Nephron progenitor cell (in vitro differentiated cells): Measurements from ENCODE around the gene SMC1B.

Experiments used
- DNase-seq: peaks from one replicate; pipeline ENCODE4 v3.0.0; 2021
- H3K27ac Mint-ChIP-seq: 2 replicates; pipeline ENCODE4 v1.8.0; 2021; ENCODE audit warnings: mild to moderate bottlenecking, moderate library complexity, mixed read lengths
- H3K27me3 Mint-ChIP-seq: 2 replicates; pipeline ENCODE4 v1.8.0; 2021; ENCODE audit warnings: mild to moderate bottlenecking, low read depth, mixed read lengths; ENCODE audit not compliant: poor library complexity
- H3K36me3 Mint-ChIP-seq: 2 replicates; pipeline ENCODE4 v1.8.0; 2021; ENCODE audit warnings: low read depth, mixed read lengths
- H3K4me1 Mint-ChIP-seq: 2 replicates; pipeline ENCODE4 v1.8.0; 2021; ENCODE audit warnings: mixed read lengths
- H3K4me3 Mint-ChIP-seq: 2 replicates; pipeline ENCODE4 v1.8.0; 2021; ENCODE audit warnings: mild to moderate bottlenecking, moderate library complexity, mixed read lengths
- H3K9me3 Mint-ChIP-seq: 2 replicates; pipeline ENCODE4 v1.8.0; 2021; ENCODE audit warnings: mild to moderate bottlenecking, moderate library complexity, mixed read lengths
- TF ChIP-seq, protein P1 (sequence below): fragments of 200-600 bp; sonication (generic); IDR thresholded peaks from 2 replicates; pipeline ENCODE4 v1.5.0; 2021; ENCODE audit warnings: antibody characterized with exemption

The SMC1B gene

DNA sequence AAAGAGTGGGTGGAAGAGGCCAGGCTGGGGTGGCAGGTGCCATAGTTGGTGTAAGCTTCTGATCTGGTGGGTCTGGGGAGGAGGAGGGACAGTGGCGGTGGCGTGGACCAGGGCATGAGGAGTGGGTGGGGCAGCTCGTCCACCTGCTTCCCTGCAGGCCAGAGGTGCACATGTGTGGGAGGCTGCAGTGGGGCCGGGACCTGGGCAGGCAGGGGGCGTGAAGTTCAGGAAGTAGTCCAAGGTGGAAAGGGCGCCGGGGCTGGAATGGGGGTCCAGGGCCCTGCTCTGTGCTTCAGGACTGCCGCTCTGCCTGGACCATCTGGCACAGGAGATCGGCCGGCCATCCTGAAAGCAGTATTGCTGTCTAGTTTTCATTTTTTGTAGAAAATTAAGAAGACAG is 16.0 kb upstream of the SMC1B start:
- Mint-ChIP-seq H3K27ac (no peak overlapping the region), H3K36me3 (peaks cover 5% of the 10 kb centered on the region), H3K4me3 (no peak overlapping the region), H3K9me3 (peaks cover 12% of the 10 kb centered on the region), H3K4me1 (peaks cover 29% of the 10 kb centered on the region), H3K27me3 (peaks cover 18% of the 10 kb centered on the region)
- no peak for DNase-seq
- TF ChIP-seq, protein P1, sequence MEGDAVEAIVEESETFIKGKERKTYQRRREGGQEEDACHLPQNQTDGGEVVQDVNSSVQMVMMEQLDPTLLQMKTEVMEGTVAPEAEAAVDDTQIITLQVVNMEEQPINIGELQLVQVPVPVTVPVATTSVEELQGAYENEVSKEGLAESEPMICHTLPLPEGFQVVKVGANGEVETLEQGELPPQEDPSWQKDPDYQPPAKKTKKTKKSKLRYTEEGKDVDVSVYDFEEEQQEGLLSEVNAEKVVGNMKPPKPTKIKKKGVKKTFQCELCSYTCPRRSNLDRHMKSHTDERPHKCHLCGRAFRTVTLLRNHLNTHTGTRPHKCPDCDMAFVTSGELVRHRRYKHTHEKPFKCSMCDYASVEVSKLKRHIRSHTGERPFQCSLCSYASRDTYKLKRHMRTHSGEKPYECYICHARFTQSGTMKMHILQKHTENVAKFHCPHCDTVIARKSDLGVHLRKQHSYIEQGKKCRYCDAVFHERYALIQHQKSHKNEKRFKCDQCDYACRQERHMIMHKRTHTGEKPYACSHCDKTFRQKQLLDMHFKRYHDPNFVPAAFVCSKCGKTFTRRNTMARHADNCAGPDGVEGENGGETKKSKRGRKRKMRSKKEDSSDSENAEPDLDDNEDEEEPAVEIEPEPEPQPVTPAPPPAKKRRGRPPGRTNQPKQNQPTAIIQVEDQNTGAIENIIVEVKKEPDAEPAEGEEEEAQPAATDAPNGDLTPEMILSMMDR = no peak

DNA sequence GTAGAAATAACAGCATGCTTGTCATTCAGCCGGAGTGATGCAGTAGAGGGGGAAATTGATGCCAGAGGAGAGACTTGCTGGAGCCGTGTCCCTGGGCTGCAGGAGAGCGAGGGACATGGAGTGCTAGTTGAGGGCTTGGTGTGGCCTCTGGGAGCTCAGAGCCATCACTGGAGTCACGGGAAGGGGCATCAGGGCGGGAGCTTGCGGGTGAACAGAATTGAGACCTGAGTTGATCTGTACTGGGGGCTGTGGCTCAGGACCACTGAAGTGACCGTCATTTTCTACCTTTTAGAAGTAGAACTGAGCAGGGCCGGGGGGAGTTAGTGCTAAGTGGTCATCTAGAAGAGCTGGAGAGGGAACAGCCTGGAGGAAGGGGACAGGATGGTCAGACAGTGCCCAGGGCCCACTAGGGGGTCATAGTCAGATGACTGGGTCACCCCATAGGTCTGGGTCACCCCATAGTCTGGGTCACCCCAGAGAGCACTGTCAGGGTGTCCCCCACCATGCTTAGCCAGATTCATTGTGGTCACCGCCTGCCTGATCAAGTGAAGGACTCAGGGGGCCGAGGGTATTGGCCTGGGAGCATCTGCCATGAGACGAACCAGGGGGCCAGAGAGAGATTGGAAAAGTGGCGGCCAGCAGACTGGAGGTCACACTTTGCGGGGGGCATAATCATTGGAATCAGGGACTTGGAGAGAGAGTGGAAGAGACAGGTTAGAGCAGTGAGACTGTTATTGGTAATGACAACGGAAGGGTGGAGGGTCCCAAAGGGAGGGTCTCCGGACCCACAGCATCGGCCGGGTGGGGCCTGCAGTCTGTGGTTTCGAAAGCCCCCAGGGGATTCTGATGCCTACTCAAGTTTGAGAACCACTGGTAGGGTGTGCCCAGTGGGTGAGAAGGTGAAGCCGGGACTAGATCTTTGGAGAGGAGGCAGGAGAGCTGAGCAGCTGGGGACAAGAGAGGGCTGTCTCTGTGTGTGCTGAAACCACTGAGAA is 15.3 kb upstream of the SMC1B start:
- peaks cover 29% of the 10 kb centered on the region for H3K4me1 Mint-ChIP-seq
- H3K9me3 Mint-ChIP-seq = peaks cover 12% of the 10 kb centered on the region
- peaks cover 5% of the 10 kb centered on the region for H3K36me3 Mint-ChIP-seq
- TF ChIP-seq, protein P1 = no peak
- H3K27ac Mint-ChIP-seq = peak overlapping the region; percentile 33
- H3K4me3 Mint-ChIP-seq = no peak overlapping the region
- no peak for DNase-seq
- peaks cover 15% of the 10 kb centered on the region for H3K27me3 Mint-ChIP-seq

DNA sequence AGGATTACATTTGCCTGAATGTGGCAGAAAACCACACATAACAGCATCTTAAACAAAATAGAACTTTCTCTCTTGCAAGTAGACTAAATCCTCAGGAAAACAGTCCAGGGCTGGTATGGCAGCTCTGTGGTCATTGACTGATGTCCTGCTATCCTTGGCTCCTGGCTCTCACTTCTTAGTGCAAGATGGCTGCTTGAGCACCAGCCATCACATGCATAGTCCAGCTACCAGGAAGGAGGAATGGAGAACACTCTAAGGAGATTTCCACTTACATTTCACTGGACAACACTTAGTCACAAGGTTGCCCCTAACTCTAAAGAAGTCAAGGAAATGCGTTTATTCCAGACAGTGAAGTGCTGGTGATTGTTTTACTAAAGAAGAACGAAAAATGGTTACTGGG is 13.7 kb upstream of the SMC1B start:
- Mint-ChIP-seq H3K4me3 (no peak overlapping the region), H3K36me3 (peaks cover 5% of the 10 kb centered on the region), H3K27me3 (peaks cover 19% of the 10 kb centered on the region), H3K4me1 (peaks cover 36% of the 10 kb centered on the region), H3K9me3 (peaks cover 12% of the 10 kb centered on the region), H3K27ac (no peak overlapping the region)
- TF ChIP-seq, protein P1 = no peak
- DNase-seq = no peak

DNA sequence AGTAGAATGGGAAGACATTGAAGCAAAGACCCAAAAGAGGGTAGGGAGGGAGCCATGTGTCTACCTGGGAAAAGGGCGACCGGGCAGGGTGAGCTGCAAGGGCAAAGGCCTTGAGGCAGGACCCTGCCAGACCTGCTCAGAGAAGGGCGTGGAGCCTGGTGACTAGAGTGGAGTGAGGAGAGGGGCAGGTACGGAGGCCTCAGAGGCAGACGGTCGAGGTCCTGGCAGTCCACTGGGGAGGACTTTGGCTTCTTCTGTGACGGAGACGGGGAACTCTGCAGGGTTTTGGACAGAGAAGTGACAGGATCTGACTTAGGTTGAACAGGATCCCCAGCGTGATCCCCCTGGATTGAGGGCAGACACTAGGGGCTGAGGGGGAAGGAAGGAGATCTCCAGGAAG is 13.0 kb upstream of the SMC1B start:
- no peak for DNase-seq
- Mint-ChIP-seq H3K36me3 (peaks cover 5% of the 10 kb centered on the region), H3K27me3 (peaks cover 19% of the 10 kb centered on the region), H3K4me3 (no peak overlapping the region), H3K4me1 (peaks cover 34% of the 10 kb centered on the region), H3K27ac (no peak overlapping the region), H3K9me3 (peaks cover 12% of the 10 kb centered on the region)
- TF ChIP-seq, protein P1 = no peak

DNA sequence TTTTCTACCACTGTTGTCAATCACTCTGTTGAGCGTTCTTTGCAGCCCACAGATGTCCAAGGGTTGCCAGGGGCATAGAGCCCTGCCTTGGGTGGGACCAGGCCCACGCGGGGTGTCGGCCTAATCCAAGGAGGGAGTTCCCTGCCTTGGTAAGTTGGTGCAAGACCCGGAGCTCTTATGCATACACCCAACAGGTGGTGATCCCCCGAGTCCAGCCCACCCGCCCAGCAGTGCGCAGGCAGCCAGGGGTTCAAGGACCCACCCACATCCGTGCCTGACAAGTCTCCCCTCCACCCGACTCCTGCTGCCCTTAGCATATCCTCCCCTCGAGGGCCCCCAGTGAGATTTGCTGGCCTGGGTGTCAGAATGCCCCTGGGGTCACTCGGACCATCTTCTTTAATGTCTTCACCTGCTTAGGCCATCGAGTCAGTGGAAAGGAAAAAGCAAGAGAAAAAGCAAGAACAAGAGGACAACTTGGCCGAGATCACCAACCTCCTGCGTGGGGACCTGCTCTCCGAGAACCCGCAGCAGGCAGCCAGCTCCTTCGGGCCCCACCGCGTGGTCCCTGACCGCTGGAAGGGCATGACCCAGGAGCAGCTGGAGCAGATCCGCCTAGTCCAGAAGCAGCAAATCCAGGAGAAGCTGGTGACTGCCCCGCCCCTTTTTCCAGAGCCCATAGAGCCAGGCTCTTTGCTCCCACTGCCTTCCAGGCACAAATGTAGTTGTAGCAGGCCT is 12.3 kb upstream of the SMC1B start:
- Mint-ChIP-seq H3K4me1 (peaks cover 34% of the 10 kb centered on the region), H3K27me3 (peaks cover 19% of the 10 kb centered on the region), H3K4me3 (no peak overlapping the region), H3K9me3 (peaks cover 12% of the 10 kb centered on the region), H3K27ac (no peak overlapping the region), H3K36me3 (peaks cover 5% of the 10 kb centered on the region)
- DNase-seq = no peak
- TF ChIP-seq, protein P1 = no peak
